Endothelial cell of umbilical vein (primary cell): ENCODE results near the gene MGLL. TPM values are rescaled to one million over a fixed set of nuclear protein-coding genes. Genes with fewer than 3 reads are reported as not detected.

Experiments used
- BruUV-seq: library from RNA; stranded (reverse); fragments of 400-500 nt; replicated peaks from 2 replicates; lab custom pipeline; 2021; lab: Mats Ljungman, UMichigan
- CTCF ChIA-PET: fragments of 300-600, 350-600 bp; sonication (Branson Sonifier 250); formaldehyde crosslinking; loops from one replicate; lab custom pipeline; 2021; ENCODE audit warnings: antibody characterized with exemption, inconsistent platforms; lab: Charles Lee
- POLR2A ChIA-PET: fragments of 300-600, 350-600 bp; sonication (Branson Sonifier 250); formaldehyde crosslinking; loops from one replicate; lab custom pipeline; 2021; ENCODE audit warnings: antibody characterized with exemption, inconsistent platforms; lab: Charles Lee
- DNase-seq: peaks from one replicate; pipeline ENCODE4 v3.0.0-alpha.2; 2011; ENCODE audit warnings: low read depth, low spot score
- FAIRE-seq: peaks from 2 replicates; lab custom pipeline; 2011; peaks lifted over from hg19 to GRCh38; lab: Jason Lieb, UNC
- H2AFZ ChIP-seq: 2 replicates; pipeline ENCODE4 v1.6.0; 2012; ENCODE audit warnings: low read depth, low read length, control low read depth, inconsistent platforms
- H3K27ac ChIP-seq: 2 replicates; pipeline ENCODE4 v1.5.1; 2011; ENCODE audit warnings: low read depth, mild to moderate bottlenecking, control low read depth, low read length, moderate library complexity; ENCODE audit not compliant: insufficient read depth
- H3K27me3 ChIP-seq, 2 experiments: 2 replicates each; pipeline versions ENCODE4 v1.6.0 to v1.6.1; 2011; ENCODE audit warnings: low read length in 2 of 2, mixed read lengths in 1 of 2; ENCODE audit not compliant: control insufficient read depth in 2 of 2, insufficient read depth in 2 of 2
- H3K36me3 ChIP-seq, 2 experiments: 2 replicates in 1 of 2; 3 replicates in 1 of 2; pipeline ENCODE4 v1.5.1; 2011; ENCODE audit warnings: low read length in 2 of 2, mild to moderate bottlenecking in 1 of 2, moderate library complexity in 1 of 2; ENCODE audit not compliant: control insufficient read depth in 2 of 2, insufficient read depth in 2 of 2; ENCODE audit errors: extremely low read depth in 1 of 2
- H3K4me1 ChIP-seq: 3 replicates; pipeline ENCODE4 v1.5.1; 2011; ENCODE audit warnings: mild to moderate bottlenecking, low read length; ENCODE audit not compliant: control insufficient read depth, insufficient read depth; ENCODE audit errors: extremely low read depth
- H3K4me2 ChIP-seq: 2 replicates; pipeline ENCODE4 v1.6.1; 2011; ENCODE audit warnings: low read length, control low read depth, mixed read lengths; ENCODE audit not compliant: insufficient read depth
- H3K4me3 ChIP-seq, 3 experiments: fragments of 200-600 bp in 1 of 3; sonication (generic), shearing (Covaris generic) in 1 of 3; replicated peaks in 1 of 3; 2 replicates each; pipeline ENCODE4 v1.5.1; 2011 to 2016; ENCODE audit warnings: control low read depth in 3 of 3, low read length in 3 of 3, mild to moderate bottlenecking in 2 of 3, inconsistent platforms in 1 of 3, low read depth in 1 of 3, moderate library complexity in 1 of 3; ENCODE audit not compliant: insufficient read depth in 1 of 3
- H3K79me2 ChIP-seq: 2 replicates; pipeline ENCODE4 v1.6.0; 2012; ENCODE audit warnings: low read length, inconsistent platforms; ENCODE audit not compliant: control insufficient read depth, insufficient read depth
- H3K9ac ChIP-seq: replicated peaks from 2 replicates; pipeline ENCODE3; 2011; ENCODE audit warnings: low read length, control low read depth; ENCODE audit not compliant: insufficient read depth; ENCODE audit errors: extremely low read depth
- H3K9me1 ChIP-seq: replicated peaks from 3 replicates; pipeline ENCODE4 v1.6.0; 2011; ENCODE audit warnings: mild to moderate bottlenecking, low read length; ENCODE audit not compliant: control insufficient read depth, insufficient read depth; ENCODE audit errors: extremely low read depth
- H3K9me3 ChIP-seq: replicated peaks from 2 replicates; pipeline ENCODE4 v1.5.1; 2012; ENCODE audit warnings: low read length, inconsistent platforms; ENCODE audit not compliant: control insufficient read depth, insufficient read depth
- H4K20me1 ChIP-seq: replicated peaks from 2 replicates; pipeline ENCODE3; 2011; ENCODE audit warnings: mild to moderate bottlenecking, low read length; ENCODE audit not compliant: control insufficient read depth, insufficient read depth; ENCODE audit errors: extremely low read depth
- EZH2 ChIP-seq: IDR thresholded peaks from 2 replicates; pipeline ENCODE4 v1.6.1; 2012; ENCODE audit warnings: borderline replicate concordance, low read depth, mild to moderate bottlenecking, moderate library complexity, low read length, inconsistent platforms; ENCODE audit not compliant: severe bottlenecking
- FOS ChIP-seq: IDR thresholded peaks from 2 replicates; pipeline ENCODE4 v1.6.1; 2011; ENCODE audit warnings: mild to moderate bottlenecking, low read length, moderate library complexity, borderline replicate concordance; ENCODE audit not compliant: insufficient read depth
- GATA2 ChIP-seq: IDR thresholded peaks from 2 replicates; pipeline ENCODE4 v1.7.0; 2011; ENCODE audit warnings: low read depth, mild to moderate bottlenecking, moderate library complexity, mixed read lengths, low read length; ENCODE audit not compliant: insufficient read length, insufficient read depth
- JUN ChIP-seq: IDR thresholded peaks from 2 replicates; pipeline ENCODE4 v1.6.1; 2011; ENCODE audit warnings: borderline replicate concordance, low read depth; ENCODE audit not compliant: insufficient read length, insufficient read depth
- MYC ChIP-seq: IDR thresholded peaks from one replicate; pipeline ENCODE4 v1.6.1; 2011; ENCODE audit warnings: mild to moderate bottlenecking, low read depth, low read length
- POLR2A ChIP-seq: IDR thresholded peaks from 2 replicates; pipeline ENCODE4 v1.6.1; 2012; ENCODE audit warnings: low read depth, mild to moderate bottlenecking, control low read depth, low read length
- POLR2AphosphoS5 ChIP-seq: IDR thresholded peaks from 2 replicates; pipeline ENCODE4 v1.6.1; 2012; ENCODE audit warnings: low read depth, mild to moderate bottlenecking, control low read depth, low read length, moderate library complexity; ENCODE audit not compliant: insufficient read depth
- dilution Hi-C: fragments of 300-500 bp; cut with MboI; formaldehyde crosslinking; loops from one replicate; pipeline ENCODE4 v1.15.0; 2019; ENCODE audit warnings: low sequenced_read_pairs; ENCODE audit not compliant: extremely low pct_ligation_motif_present
- intact Hi-C: fragments of 100-400 bp; cut with micrococcal nuclease; formaldehyde crosslinking; loops from one replicate; pipeline ENCODE4 v1.10.0; 2022
- polyA plus RNA-seq, 4 experiments: library from polyadenylated mRNA; depleted of rRNA in 3 of 4; stranded (reverse) in 3 of 4; unstranded in 1 of 4; fragments of >200 nt; gene quantifications; 2 replicates each; pipeline versions ENCODE4 v1.2.1 to v1.2.3, GENCODE V29; 2011 to 2012; ENCODE audit warnings: missing spikeins in 1 of 4
- total RNA-seq: library from RNA; stranded (reverse); gene quantifications from 2 replicates; pipeline ENCODE4 v1.2.3, GENCODE V29; 2021
- TF ChIP-seq, protein P1 (sequence below), 2 donors: IDR thresholded peaks; 1 replicate in 1 of 2; 2 replicates in 1 of 2; pipeline ENCODE4 v1.5.1; 2011; ENCODE audit warnings: low read length in 2 of 2, mild to moderate bottlenecking in 2 of 2, moderate library complexity in 2 of 2, control low read depth in 1 of 2, inconsistent platforms in 1 of 2, low read depth in 1 of 2; ENCODE audit not compliant: insufficient read depth in 1 of 2; ENCODE audit errors: extremely low read depth in 1 of 2
- TF ChIP-seq, protein P2 (sequence below): IDR thresholded peaks from 2 replicates; pipeline ENCODE4 v1.6.1; 2011; ENCODE audit not compliant: insufficient read depth, insufficient read length

MGLL gene
- total and polyA plus RNA-seq, 2 donors (not counting 3 experiments of a cell fraction or from before 2014, with no cell fraction given) = 30.7 to 60.2 TPM

GRCh38 chr3:127711896-127712295, 110.4 kb downstream of the MGLL start:
- ChIA-PET POLR2A (no interaction called here), CTCF (no interaction called here)
- BruUV-seq = no TSS peak
- H3K27me3 ChIP-seq = no peaks in the 10 kb centered on the region
- H3K9me1 ChIP-seq = no peaks in the 10 kb centered on the region
- H3K79me2 ChIP-seq = no peaks in the 10 kb centered on the region
- DNase-seq (no peak), FAIRE-seq (no peak)
- no peak overlapping the region for H3K4me3 ChIP-seq
- no peak overlapping the region for H3K9ac ChIP-seq
- H3K4me1 ChIP-seq = peaks cover 21% of the 10 kb centered on the region
- no peak overlapping the region for H3K4me2 ChIP-seq
- dilution Hi-C loops = no loop called here
- no peaks in the 10 kb centered on the region for H3K9me3 ChIP-seq
- TF ChIP-seq JUN (no peak), EZH2 (no peak), GATA2 (no peak), MYC (no peak), POLR2A (no peak), POLR2AphosphoS5 (no peak), FOS (no peak)
- TF ChIP-seq, protein P1, sequence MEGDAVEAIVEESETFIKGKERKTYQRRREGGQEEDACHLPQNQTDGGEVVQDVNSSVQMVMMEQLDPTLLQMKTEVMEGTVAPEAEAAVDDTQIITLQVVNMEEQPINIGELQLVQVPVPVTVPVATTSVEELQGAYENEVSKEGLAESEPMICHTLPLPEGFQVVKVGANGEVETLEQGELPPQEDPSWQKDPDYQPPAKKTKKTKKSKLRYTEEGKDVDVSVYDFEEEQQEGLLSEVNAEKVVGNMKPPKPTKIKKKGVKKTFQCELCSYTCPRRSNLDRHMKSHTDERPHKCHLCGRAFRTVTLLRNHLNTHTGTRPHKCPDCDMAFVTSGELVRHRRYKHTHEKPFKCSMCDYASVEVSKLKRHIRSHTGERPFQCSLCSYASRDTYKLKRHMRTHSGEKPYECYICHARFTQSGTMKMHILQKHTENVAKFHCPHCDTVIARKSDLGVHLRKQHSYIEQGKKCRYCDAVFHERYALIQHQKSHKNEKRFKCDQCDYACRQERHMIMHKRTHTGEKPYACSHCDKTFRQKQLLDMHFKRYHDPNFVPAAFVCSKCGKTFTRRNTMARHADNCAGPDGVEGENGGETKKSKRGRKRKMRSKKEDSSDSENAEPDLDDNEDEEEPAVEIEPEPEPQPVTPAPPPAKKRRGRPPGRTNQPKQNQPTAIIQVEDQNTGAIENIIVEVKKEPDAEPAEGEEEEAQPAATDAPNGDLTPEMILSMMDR (IDR thresholded peaks at IDR 0.05; ENCODE audit: extremely low read depth in 1 of 2, insufficient read depth in 1 of 2, low read depth in 1 of 2, low read length in 2 of 2) = no peak
- TF ChIP-seq, protein P2, sequence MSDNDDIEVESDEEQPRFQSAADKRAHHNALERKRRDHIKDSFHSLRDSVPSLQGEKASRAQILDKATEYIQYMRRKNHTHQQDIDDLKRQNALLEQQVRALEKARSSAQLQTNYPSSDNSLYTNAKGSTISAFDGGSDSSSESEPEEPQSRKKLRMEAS = no peak
- intact Hi-C loops = no loop called here
- H2AFZ ChIP-seq = no peak overlapping the region
- no peak overlapping the region for H3K27ac ChIP-seq
- H4K20me1 ChIP-seq = no peaks in the 10 kb centered on the region
- no peaks in the 10 kb centered on the region for H3K36me3 ChIP-seq
